Measurements from ENCODE around the gene NUPR1. TPM values are rescaled to one million over a fixed set of nuclear protein-coding genes. Genes with fewer than 3 reads are reported as not detected.

The NUPR1 gene
- total RNA-seq, 4 donors from 2014 or later: 32.8 to 52.8 (median 41.1) TPM

GRCh38 chr16:28563218-28563617 is 24.4 kb upstream of the NUPR1 start:
- Histone ChIP-seq H3K27ac (no peak overlapping the region), H3K4me3 (no peak overlapping the region), H3K36me3 (peaks cover 0 to 29% of the 10 kb centered on the region in 2 donors), H3K4me1 (peaks cover 0 to 8% (median 0%) of the 10 kb centered on the region in 3 donors), H3K9me3 (peaks cover 0 to 13% (median 0%) of the 10 kb centered on the region in 3 donors), H3K27me3 (no peaks in the 10 kb centered on the region)
- WGBS, 2 donors (ENCODE audit: low coverage in 1 of 2): 82 to 94% methylated on average over 6 of the region's 6 CpGs
- TF ChIP-seq EP300 (IDR thresholded peaks at IDR 0.05) (no peak), POLR2A (IDR thresholded peaks at IDR 0.05) (no peak), CTCF (IDR thresholded peaks at IDR 0.05) (no peak), POLR2AphosphoS5 (IDR thresholded peaks at IDR 0.05) (no peak)
- ATAC-seq: no peak

GRCh38 chr16:28562199-28562598 is 23.4 kb upstream of the NUPR1 start:
- ATAC-seq: no peak
- TF ChIP-seq POLR2AphosphoS5 (IDR thresholded peaks at IDR 0.05) (no peak), POLR2A (IDR thresholded peaks at IDR 0.05) (no peak), EP300 (IDR thresholded peaks at IDR 0.05) (no peak), CTCF (IDR thresholded peaks at IDR 0.05) (no peak)
- Histone ChIP-seq H3K9me3 (peaks cover 0 to 9% (median 0%) of the 10 kb centered on the region in 3 donors), H3K36me3 (peaks cover 0 to 40% of the 10 kb centered on the region in 2 donors), H3K27me3 (no peaks in the 10 kb centered on the region), H3K27ac (no peak overlapping the region), H3K4me1 (peaks cover 0 to 12% (median 0%) of the 10 kb centered on the region in 3 donors), H3K4me3 (no peak overlapping the region)
- 100% methylated on average over 1 to 2 of the region's 4 CpGs for WGBS, 2 donors (ENCODE audit: low coverage in 1 of 2)

GRCh38 chr16:28561557-28562187 is 22.9 kb upstream of the NUPR1 start:
- TF ChIP-seq POLR2AphosphoS5 (IDR thresholded peaks at IDR 0.05) (no peak), POLR2A (IDR thresholded peaks at IDR 0.05) (no peak), CTCF (IDR thresholded peaks at IDR 0.05) (no peak)
- H3K27ac ChIP-seq: no peak overlapping the region

GRCh38 chr16:28558456-28558855 is 19.7 kb upstream of the NUPR1 start:
- Histone ChIP-seq H3K36me3 (peaks cover 0 to 39% of the 10 kb centered on the region in 2 donors), H3K27me3 (no peaks in the 10 kb centered on the region), H3K27ac (no peak overlapping the region), H3K4me3 (no peak overlapping the region), H3K4me1 (peaks cover 0 to 40% (median 7%) of the 10 kb centered on the region in 3 donors), H3K9me3 (no peaks in the 10 kb centered on the region)
- ATAC-seq: no peak
- WGBS, 2 donors (ENCODE audit: low coverage in 1 of 2): 22 to 75% methylated on average over 1 to 2 of the region's 3 CpGs
- TF ChIP-seq POLR2A (IDR thresholded peaks at IDR 0.05) (no peak), EP300 (IDR thresholded peaks at IDR 0.05) (no peak), CTCF (IDR thresholded peaks at IDR 0.05) (no peak), POLR2AphosphoS5 (IDR thresholded peaks at IDR 0.05) (no peak)

More at GRCh38 chr16:28561557-28562187, 22.9 kb upstream of the NUPR1 start:
- Histone ChIP-seq H3K27me3 (no peaks in the 10 kb centered on the region), H3K9me3 (peaks cover 0 to 5% (median 0%) of the 10 kb centered on the region in 3 donors), H3K36me3 (peaks cover 0 to 45% of the 10 kb centered on the region in 2 donors), H3K4me1 (peaks cover 0 to 18% (median 0%) of the 10 kb centered on the region in 3 donors), H3K4me3 (no peak overlapping the region)
- WGBS, 2 donors (ENCODE audit: low coverage in 1 of 2): 74% methylated on average over 6 of the region's 7 CpGs
- ATAC-seq: no peak

- TF ChIP-seq CTCF (IDR thresholded peaks at IDR 0.05): no peak
These were observed 18.1 kb upstream of the NUPR1 start for GRCh38 chr16:28556914-28557320.

More at GRCh38 chr16:28556914-28557320, 18.1 kb upstream of the NUPR1 start:
- Histone ChIP-seq H3K4me3 (no peak overlapping the region), H3K27ac (no peak overlapping the region), H3K4me1 (peaks cover 0 to 46% (median 7%) of the 10 kb centered on the region in 3 donors), H3K9me3 (no peaks in the 10 kb centered on the region), H3K27me3 (no peaks in the 10 kb centered on the region), H3K36me3 (peaks cover 0 to 39% of the 10 kb centered on the region in 2 donors)
- WGBS, 2 donors (ENCODE audit: low coverage in 1 of 2): 60 to 88% methylated on average over 2 of the region's 2 CpGs
- ATAC-seq: no peak

All from gastroesophageal sphincter (tissue), 4 donors.